HepG2 (cell line): ENCODE measurements around the gene TMEM235. TPM values are rescaled to one million over a fixed set of nuclear protein-coding genes. Genes with fewer than 3 reads are reported as not detected.

Experiments used
- AFF4 ChIP-seq: sonication (generic); formaldehyde crosslinking; IDR thresholded peaks from 2 replicates; pipeline ENCODE4 v1.4.0; 2020; ENCODE audit warnings: missing genetic modification reagents
- FOXP1 ChIP-seq, 2 experiments: fragments of 450-650 bp in 1 of 2; IDR thresholded peaks; 2 replicates each; pipeline ENCODE4 v1.6.1; 2017 to 2018; ENCODE audit warnings: antibody characterized with exemption in 1 of 2
- MEIS1 ChIP-seq: sonication (generic); formaldehyde crosslinking; IDR thresholded peaks from 2 replicates; pipeline ENCODE4 v1.9.0; 2021; ENCODE audit warnings: mild to moderate bottlenecking, missing genetic modification reagents, moderate library complexity, borderline replicate concordance
- MXD4 ChIP-seq: IDR thresholded peaks from 2 replicates; pipeline ENCODE4 v1.6.1; 2016; ENCODE audit warnings: mild to moderate bottlenecking, missing biosample characterization, missing genetic modification reagents
- NR3C1 ChIP-seq: sonication (generic); formaldehyde crosslinking; IDR thresholded peaks from 2 replicates; pipeline ENCODE4 v1.4.0; 2020; ENCODE audit warnings: missing genetic modification reagents
- NRL ChIP-seq: sonication (generic); formaldehyde crosslinking; IDR thresholded peaks from 2 replicates; pipeline ENCODE4 v1.5.0; 2020; ENCODE audit warnings: missing genetic modification reagents, mild to moderate bottlenecking, moderate library complexity, borderline replicate concordance
- RARA ChIP-seq: IDR thresholded peaks from 2 replicates; pipeline ENCODE4 v1.6.1; 2016; ENCODE audit warnings: missing genetic modification reagents, missing compliant biosample characterization
- RARG ChIP-seq: sonication (generic); formaldehyde crosslinking; IDR thresholded peaks from 2 replicates; pipeline ENCODE4 v1.4.0; 2020; ENCODE audit warnings: low read depth, mild to moderate bottlenecking, missing genetic modification reagents
- ZBTB10 ChIP-seq: sonication (generic); formaldehyde crosslinking; IDR thresholded peaks from 2 replicates; pipeline ENCODE4 v1.4.0; 2020; ENCODE audit warnings: missing genetic modification reagents, borderline replicate concordance
- ZBTB33 ChIP-seq: sonication (generic); formaldehyde crosslinking; IDR thresholded peaks from 2 replicates; pipeline ENCODE4 v1.4.0; 2020; ENCODE audit warnings: missing genetic modification reagents
- ZBTB37 ChIP-seq: sonication (generic); formaldehyde crosslinking; IDR thresholded peaks from 2 replicates; pipeline ENCODE4 v1.4.0; 2020; ENCODE audit warnings: mild to moderate bottlenecking, missing genetic modification reagents
- ZMYM2 ChIP-seq: sonication (generic); formaldehyde crosslinking; IDR thresholded peaks from 2 replicates; pipeline ENCODE4 v1.8.0; 2022; ENCODE audit warnings: mild to moderate bottlenecking, missing genetic modification reagents
- ZNF484 ChIP-seq: sonication (generic); formaldehyde crosslinking; IDR thresholded peaks from 2 replicates; pipeline ENCODE4 v1.5.1; 2020; ENCODE audit warnings: mild to moderate bottlenecking, low read depth, missing genetic modification reagents, borderline replicate concordance
- ZNF558 ChIP-seq: sonication (generic); formaldehyde crosslinking; IDR thresholded peaks from 2 replicates; pipeline ENCODE4 v1.9.0; 2022; ENCODE audit warnings: mild to moderate bottlenecking, missing genetic modification reagents, borderline replicate concordance
- ZNF615 ChIP-seq: sonication (generic); formaldehyde crosslinking; IDR thresholded peaks from 2 replicates; pipeline ENCODE4 v1.5.0; 2020; ENCODE audit warnings: mild to moderate bottlenecking, missing genetic modification reagents, borderline replicate concordance
- ZNF737 ChIP-seq: sonication (generic); formaldehyde crosslinking; IDR thresholded peaks from 2 replicates; pipeline ENCODE4 v1.5.0; 2020; ENCODE audit warnings: missing genetic modification reagents, mild to moderate bottlenecking, borderline replicate concordance
- ZNF75D ChIP-seq: sonication (generic); formaldehyde crosslinking; IDR thresholded peaks from 2 replicates; pipeline ENCODE4 v1.8.1; 2023; ENCODE audit warnings: missing genetic modification reagents, mild to moderate bottlenecking, borderline replicate concordance
- polyA plus RNA-seq, 8 experiments: library from polyadenylated mRNA; depleted of rRNA in 3 of 8; stranded (reverse) in 7 of 8; unstranded in 1 of 8; fragments of >200 nt; fragmentation: Illumina TruSeq in 4 of 8; extraction: Trizol in 4 of 8; gene quantifications; 2 replicates each; pipeline versions ENCODE4 v1.2.1 to v1.2.3, GENCODE V29; 2011 to 2016; ENCODE audit warnings: low read depth in 4 of 8, missing spikeins in 1 of 8, mixed read lengths in 1 of 8; ENCODE audit not compliant: insufficient read depth in 1 of 8
- total RNA-seq, 5 experiments: library from RNA; depleted of rRNA; stranded (reverse); fragments of >200 nt; fragmentation: Illumina TruSeq; extraction: Trizol; gene quantifications; 2 replicates each; pipeline ENCODE4 v1.2.3, GENCODE V29; 2016; ENCODE audit warnings: low read depth in 1 of 5

Gene TMEM235
- total and polyA plus RNA-seq, 2 of the 13 experiments (the other 11 are each of a cell fraction or from before 2014, with no cell fraction given): not detected

- peak; percentile 93 for TF ChIP-seq MXD4
- peak; percentile 62; the same call in 1 of the 2 replicates for TF ChIP-seq ZNF558 (CRISPR knock-in tag)
- peak; percentile 69; the same call in 1 of the 2 replicates for TF ChIP-seq ZBTB10
- no peak; the same call in 1 of the 2 replicates for TF ChIP-seq RARG (CRISPR knock-in tag)
- TF ChIP-seq NRL (CRISPR knock-in tag): peak; percentile 95
- no peak for TF ChIP-seq ZNF75D (CRISPR knock-in tag)
- no peak; the same call in 1 of the 2 replicates for TF ChIP-seq AFF4 (CRISPR knock-in tag)
- no peak for TF ChIP-seq ZBTB37 (CRISPR knock-in tag)
- TF ChIP-seq ZNF484: 0 out of 2 replicates have a peak, but pooled peaks have one; percentile 85
- TF ChIP-seq FOXP1 (IDR thresholded peaks at IDR 0.05): no peak
- no peak for TF ChIP-seq FOXP1 (CRISPR knock-in tag; IDR thresholded peaks at IDR 0.05)
- no peak for TF ChIP-seq ZNF615
- no peak for TF ChIP-seq ZNF737 (CRISPR knock-in tag)
- peak; percentile 56; the same call in 1 of the 2 replicates for TF ChIP-seq ZBTB33 (CRISPR knock-in tag)
- TF ChIP-seq RARA (CRISPR knock-in tag): peak; percentile 8; the same call in 1 of the 2 replicates
- TF ChIP-seq ZMYM2 (CRISPR knock-in tag): no peak
- no peak; the same call in 1 of the 2 replicates for TF ChIP-seq MEIS1 (CRISPR knock-in tag)
- no peak for TF ChIP-seq NR3C1
These were observed 22.7 kb downstream of the TMEM235 start (continued) for GRCh38 chr17:78253946-78254672.
